ENCODE results near the gene ACTN3.

The ACTN3 gene

DNA sequence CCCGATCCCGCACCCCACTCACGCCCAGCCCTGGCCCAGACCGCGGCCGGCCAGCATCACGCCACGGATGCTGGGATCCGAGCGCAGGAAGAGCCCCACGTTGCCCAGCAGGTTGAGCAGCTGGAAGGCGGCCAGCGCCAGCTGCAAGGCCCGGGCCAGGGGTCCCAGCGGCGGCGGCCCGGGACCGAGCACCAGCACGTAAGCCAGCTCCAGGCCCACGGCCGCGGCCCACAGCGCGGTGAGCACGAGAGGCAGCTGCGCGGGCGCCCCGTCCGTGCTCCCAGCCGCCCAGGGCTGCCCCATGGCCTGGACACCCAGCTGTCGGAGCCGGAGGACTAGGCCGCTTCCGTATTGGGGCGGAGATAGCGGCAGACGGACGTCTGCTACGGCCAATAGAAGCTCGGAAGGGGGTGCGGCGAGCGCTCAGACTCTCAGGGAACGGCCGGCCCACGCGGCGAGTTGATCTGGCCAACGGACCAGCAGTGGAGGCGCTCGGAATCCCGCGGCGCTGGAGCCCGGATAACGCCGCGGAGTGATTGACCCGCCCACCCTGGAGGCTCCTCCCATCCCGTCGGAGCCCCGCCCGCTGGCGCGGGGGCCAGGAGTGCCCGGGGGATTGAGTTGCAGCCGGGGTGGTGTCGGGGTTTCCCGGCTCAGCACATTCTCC is 869 bp upstream of the ACTN3 start, which contains the start of gene ZDHHC24:
Gene ZDHHC24, minus strand, starts transcription at position 348 of the 667 bp plus-strand sequence. Its CDS starts 45 bp downstream, at position 303.
- peak; percentile 38 to 74 (median 59) for DNase-seq

DNA sequence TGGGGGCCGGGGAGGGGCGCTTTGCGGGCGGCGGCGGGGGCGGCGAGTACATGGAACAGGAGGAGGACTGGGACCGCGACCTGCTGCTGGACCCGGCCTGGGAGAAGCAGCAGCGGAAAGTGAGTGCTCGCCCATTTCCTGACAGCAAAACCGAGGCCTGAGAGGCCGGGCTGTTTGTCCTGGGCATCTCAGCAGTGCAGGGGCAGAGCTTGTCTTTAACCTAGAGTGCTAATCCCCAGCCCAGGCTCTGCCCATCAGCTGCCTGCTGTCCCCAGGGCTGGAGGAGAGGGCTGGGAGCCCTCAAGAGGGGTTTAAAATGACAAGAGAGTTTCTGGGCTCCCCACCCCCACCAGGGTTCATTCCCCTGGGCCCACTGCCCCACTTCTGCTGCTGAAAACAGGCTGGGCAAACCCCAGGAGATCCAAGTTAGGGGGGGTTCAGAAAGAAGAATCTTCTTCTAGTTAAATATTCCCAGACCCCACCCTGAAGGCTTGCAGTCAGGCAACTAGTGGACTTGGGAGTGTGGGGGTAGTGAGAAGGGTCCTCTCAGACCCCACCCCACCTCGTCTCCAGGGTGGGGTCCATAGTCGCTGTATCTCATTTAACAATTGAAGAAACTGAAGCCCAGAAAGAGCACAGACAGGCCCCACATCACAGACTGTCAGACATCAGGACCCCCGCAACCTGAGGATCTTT is 411 bp downstream of the ACTN3 start:
- DNase-seq: no peak

DNA sequence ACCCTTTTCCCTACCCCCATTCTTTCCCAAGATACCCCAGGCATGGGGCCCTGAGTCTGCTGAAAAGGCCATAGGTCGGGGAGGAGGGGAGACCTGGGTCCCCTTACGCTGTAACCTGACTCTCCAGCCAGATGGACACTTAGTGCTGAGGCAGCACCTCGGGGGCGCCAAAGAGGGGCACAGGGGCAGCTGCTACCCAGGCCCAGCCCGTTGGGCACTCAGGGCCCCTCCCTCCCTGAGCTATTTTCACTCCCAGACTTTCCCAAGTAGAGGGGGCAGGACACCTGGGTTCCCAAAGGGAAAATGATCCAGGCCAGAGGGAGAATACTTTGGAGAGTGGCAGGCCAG is 933 bp downstream of the ACTN3 start:
- no peak for DNase-seq

DNA sequence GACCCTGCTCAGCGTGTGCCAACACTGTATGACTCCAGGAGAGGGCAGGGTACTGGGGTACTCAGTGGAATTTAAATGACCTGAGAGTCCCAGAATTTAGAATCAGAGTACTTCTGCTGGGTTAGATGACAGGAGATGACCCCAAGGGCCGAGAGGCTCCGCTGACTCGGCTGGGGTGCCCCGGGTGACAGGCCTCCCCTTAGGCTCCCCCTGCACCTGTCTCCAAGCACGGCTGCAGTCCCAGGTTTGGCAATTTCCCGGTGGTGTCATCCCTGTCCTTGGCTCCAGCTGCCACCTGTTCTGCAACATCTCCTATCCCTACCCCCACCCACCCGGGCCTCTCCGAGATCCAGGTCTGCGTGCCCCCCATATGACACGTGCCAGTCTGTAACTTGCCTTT is 1.3 kb downstream of the ACTN3 start:
- DNase-seq: no peak

DNA sequence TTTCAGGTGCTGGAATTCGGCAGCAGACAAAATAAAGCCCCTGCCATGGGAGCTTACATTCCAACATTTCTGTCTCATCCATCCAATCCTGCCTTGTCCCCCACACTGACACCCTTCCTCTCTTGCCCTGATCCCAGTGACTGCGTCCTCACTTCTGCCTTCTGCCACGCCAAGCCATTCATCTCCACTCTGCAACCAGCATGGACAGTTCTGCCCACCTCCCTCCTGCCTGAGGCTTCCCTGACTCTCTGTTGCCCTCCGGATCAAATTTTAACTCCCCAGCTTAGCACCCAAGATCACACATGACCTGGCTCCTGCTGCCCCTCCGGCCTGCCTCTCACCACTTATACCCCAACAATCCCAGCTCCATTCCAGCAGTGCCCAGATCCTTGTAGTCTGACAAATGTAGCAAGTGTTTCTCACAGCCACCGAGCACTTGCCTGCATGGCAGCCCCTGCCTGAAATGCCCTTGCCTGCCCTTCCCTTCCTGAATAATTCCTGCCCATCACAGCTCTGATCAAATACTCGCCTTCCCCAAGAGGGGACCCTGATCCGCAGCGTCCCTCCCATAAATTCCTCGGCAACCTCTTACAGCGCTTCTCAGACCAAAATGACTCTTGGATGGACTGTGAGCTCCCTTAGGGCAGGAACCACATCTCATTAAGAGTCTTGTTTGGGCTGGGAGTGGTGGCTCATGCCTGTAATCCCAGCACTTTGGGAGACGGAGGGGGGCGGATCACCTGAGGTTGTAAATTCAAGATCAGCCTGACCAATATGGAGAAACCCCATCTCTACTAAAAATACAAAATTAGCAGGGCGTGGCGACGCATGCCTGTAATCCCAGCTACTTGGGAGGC is 2.3 kb downstream of the ACTN3 start:
- no peak for DNase-seq

DNA sequence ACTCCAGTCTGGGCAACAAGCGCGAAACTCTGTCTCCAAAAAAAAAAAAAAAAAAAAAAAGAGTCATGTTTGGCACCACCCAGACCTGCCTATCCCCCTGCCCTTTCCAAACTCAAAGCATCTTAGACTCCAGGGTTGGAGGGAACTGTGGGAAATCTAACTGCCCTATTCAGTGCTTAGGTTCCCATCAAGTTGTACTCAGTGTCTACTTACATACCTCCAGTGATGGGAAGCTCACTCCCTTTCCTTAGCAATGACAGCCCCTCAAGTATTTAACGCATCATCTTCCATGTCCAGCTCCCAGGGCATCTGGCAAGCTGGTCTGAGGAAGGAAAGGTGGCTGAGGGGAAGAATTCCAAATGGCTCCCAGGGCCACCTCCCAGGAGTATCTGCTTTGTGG is 3.0 kb downstream of the ACTN3 start:
- no peak for DNase-seq

DNA sequence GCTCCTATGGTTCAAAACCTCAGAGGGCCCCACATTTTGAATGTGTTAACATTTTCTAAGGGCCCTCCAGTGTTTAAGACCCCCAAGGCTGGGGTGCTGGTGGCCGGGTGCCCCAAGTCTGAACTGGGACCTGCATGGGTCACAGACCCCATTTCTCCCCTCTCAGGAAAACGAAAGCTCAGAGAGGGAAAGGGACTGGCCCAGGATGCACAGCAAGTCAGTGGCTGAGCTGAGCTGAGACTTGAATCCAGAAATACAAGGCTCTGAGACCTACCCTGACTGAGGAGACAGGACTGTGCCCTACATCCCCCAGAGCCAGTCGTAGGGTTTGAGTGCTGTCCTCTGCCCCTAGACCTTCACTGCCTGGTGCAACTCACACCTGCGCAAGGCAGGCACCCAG is 4.2 kb downstream of the ACTN3 start:
- no peak for DNase-seq

DNA sequence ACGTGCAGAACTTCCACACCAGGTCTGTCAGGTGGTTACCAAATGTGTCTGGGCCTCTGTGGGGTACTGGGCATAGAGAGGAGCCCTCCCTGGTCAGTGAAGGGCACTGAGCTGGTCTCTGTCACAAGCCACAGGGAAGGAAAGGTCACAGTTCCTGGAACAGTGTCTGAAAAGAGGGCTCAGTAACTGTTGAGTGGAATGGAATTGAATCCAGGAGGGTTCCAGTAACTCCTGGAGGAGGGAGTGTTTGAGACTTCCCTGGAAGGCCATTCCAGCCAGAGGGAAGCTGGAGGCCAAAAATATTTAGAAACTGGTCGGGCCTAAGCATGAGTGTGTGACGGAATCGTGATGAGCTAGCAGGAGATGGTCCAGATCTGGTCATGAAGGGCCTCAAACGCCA is 7.9 kb downstream of the ACTN3 start:
- no peak for DNase-seq

DNA sequence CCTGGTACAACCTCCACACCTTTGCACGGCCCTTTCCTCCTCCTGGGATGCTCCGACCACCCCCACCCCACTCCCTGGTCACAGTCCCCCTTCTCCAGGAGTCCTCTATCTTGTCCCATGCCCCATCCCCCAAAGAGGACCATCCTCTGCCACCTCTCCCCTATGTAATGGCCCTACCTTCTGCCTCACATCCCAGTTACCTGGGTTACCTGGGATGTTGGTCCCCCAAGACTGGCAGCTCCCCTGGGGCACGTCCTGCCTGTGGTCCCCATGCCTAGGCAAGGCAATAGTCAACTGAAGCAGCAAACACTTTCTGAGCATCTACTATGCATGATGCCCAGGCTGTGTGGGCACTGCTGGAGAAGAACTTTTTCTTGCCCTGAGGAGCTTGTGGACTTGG is 8.7 kb downstream of the ACTN3 start:
- DNase-seq: no peak

DNA sequence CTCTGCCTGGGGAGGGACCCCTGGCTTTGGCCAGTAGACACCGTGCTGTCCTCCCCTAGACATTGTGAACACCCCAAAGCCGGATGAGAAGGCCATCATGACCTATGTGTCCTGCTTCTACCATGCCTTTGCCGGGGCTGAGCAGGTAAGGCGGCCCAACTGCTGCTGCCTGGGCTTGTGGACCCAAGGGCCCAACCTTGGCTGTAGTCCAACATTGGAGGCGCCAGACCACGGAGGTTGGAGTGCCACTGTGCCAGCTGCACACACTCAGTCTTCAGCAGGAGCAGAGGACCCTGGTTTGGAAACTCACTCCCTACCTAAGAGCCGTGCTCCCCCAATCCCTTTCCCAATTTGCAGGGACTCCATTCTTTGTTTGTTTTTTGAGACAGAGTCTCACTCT is 9.4 kb downstream of the ACTN3 start:
- DNase-seq: no peak

DNA sequence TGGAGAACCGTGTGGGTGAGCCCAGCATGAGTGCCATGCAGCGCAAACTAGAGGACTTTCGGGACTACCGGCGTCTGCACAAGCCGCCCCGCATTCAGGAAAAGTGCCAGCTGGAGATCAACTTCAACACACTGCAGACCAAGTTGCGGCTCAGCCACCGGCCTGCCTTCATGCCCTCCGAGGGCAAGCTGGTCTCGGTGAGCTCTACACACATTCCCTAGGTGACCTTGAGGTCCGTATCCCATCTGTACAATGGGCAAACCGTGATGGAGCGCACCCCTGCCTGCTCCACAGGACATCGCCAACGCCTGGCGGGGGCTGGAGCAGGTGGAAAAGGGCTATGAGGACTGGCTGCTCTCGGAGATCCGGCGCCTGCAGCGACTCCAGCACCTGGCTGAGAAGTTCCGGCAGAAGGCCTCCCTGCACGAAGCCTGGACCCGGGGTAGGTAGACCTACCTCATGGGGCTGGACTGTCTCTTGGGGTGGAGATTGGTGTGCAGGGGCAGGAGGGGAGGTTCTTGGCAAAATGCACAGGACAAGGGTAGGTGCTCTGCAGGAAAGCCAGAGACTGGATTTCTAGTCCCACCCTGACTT is 11.1 kb downstream of the ACTN3 start:
- no peak for DNase-seq

DNA sequence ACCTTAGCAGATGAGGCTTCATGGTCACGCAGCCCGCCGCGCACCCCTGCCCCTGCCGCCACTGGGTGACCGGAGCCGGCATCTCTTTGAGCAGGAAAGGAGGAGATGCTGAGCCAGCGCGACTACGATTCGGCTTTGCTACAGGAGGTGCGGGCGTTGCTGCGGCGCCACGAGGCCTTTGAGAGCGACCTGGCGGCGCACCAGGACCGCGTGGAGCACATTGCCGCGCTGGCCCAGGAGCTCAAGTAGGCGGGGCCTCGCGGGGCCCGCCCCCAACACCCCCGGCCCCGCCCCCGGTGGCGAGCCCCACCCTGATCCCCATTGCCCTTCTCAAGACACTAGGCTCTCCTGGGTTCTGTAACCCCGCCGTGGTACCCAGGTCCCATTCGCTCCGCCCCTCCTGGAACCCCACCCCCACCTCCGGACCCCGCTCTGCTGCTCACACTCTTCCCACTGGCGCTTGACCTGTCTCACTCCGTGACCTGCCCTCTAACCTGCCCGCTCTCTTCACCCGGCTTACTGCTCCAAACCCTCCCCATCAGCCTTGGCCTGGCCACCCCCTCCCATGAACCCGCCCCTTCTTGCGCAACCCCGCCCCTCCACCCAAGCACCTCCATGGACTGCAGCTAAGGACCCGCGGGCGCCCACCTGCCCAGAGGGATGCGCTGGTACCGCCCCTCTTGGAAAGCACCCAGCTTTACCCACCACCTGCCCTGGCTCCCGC is 12.6 kb downstream of the ACTN3 start:
- DNase-seq: peak in 1 of 4 experiments; percentile 26

DNA sequence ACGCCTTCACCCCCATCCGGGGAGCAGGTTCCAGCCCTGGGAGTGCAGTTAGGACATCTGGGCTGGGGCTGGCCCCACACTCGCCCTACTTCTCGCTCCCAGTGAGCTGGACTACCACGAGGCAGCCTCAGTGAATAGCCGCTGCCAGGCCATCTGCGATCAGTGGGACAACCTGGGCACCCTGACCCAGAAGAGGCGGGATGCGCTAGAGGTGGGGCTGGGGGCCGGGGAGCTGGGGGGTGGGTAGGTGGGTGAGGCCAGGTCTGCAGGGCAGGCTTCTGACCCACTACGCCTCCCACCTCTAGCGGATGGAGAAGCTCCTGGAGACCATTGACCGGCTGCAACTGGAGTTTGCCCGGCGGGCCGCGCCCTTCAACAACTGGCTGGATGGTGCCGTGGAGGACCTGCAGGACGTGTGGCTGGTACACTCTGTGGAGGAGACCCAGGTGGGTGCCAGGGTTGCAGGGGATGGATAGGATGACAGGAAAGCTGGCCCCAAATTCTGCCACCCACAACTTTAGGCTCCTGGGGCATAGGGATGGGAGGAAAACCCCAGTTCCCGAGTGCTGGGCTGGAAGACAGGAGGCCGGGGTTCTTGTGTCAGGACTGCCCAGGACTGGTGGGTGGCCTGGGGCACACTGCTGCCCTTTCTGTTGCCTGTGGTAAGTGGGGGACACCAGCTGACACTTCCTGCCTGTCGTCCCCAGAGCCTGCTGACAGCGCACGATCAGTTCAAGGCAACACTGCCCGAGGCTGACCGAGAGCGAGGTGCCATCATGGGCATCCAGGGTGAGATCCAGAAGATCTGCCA is 13.4 kb downstream of the ACTN3 start:
- DNase-seq: no peak

DNA sequence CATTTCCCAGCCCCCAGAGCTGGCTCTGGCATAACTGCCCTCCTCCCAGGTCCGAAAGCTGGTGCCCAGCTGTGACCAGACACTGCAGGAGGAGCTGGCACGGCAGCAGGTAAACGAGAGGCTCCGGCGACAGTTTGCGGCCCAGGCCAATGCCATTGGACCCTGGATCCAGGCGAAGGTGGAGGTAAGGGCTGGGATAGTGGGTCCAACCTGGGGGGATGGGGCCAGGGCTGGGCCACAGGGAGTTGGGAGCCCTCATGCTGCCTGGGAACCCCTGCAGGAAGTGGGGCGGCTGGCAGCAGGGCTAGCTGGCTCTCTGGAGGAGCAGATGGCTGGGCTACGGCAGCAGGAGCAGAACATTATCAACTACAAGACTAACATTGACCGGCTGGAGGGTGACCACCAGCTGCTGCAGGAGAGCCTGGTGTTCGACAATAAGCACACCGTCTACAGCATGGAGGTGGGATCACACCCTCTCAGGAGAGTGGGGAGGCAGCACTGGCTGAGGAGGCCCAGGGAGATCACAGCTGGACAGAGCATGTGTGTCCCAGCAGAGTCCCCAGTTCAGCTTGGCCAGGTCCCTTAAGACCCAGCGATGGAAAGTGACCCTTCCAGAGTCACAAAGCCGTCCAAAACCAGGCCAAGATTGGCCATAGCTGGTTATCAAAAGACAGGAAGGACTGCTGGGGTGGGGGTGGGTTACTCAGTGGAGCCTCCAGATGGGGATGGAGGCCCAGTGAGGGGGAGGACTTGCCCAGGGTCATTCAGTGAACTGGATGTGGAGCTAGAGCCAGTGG is 14.7 kb downstream of the ACTN3 start:
- DNase-seq: no peak

DNA sequence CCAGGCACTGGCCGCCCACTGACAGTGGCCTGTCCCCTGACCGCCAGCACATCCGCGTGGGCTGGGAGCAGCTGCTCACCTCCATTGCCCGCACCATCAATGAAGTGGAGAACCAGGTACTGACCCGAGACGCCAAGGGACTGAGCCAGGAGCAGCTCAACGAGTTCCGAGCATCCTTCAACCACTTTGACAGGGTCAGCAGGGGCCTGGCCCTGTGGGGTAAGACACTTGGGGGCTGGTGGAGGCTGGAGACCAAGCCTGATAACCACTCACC is 15.2 kb downstream of the ACTN3 start:
- DNase-seq: no peak

DNA sequence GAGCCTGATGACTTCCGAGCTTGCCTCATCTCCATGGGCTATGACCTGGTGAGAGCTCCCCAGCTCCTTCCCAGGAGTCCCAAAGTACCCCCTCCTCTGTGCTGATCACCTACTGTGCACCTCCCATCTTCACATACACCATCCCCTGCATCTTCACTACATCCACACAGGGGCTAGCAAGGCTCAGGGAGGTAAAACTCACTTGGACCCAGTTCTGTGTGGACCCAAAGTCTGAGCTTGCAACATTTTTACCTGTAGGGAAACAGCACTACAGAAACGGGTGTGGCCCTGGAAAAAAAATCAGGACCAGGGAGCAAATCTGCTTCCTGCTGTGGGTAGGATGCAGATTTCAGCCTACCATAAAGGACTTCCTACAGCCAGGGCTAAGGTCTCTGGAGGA is 15.6 kb downstream of the ACTN3 start:
- DNase-seq: no peak

DNA sequence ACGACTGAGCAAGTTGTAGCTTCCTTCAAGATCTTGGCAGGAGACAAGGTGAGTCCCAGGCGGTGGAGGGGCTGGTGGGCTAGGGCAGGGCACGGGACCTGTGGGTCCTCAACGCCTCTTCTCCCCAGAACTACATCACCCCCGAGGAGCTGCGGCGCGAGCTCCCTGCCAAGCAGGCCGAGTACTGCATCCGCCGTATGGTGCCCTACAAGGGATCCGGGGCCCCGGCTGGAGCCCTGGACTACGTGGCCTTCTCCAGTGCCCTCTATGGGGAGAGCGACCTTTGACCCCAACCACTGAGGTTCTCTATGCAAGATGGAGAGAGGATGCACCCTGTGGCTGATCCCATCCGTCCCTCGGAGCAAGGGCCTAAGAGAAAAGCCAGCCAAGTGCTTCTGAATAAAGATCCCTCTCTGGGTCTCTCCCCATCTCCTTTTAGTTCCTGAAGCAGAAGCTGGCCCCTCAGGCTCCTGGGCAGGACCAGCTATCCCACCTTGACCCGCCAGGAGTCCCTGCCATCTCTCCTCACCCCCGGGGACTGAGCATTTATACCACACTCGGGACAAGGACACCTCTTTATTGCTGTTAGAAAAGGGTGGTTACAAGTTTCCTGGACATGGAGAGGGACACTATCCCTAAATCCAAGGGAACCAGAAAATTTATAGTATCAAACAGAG is 16.3 kb downstream of the ACTN3 start:
- no peak for DNase-seq

DNA sequence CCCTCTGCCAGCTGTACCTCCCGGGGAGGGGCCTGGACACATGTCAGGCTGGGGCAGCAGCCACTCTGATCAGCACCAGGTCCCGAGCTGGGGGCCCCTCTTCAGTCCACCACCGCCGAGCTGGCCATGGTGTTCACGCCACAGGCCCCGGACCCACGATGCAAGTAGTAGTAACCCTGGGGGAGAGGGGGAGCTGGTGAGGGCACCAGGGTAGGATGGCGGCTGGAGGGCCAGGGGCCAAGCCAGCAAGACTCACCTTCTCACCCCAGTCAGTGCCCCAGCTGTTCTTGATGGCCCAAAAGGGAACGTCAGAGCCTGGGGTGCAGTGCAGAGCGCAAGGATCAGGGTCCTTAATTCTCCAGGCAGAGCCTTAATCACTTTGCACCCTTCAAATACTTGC is 17.1 kb downstream of the ACTN3 start:
- no peak for DNase-seq

DNA sequence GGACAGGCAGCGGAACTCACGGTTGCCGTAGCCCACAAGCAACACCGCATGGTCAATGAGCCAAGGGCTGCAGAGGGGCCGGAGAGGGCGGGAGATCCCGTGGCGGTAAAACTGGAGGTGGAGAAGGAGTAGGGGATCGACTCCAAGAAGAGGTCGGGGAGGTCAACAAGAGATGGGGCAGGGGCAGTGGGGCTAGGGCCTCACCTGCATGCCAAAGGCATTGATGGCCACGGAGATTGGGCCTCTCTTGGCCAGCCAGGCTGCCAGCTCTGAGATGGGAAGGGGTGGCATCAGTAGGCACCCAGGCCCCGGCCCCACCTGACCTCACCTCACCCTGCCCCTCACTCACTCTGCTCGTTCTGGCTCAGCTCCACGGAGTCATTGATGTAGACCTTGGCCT is 17.8 kb downstream of the ACTN3 start:
- no peak for DNase-seq

DNA sequence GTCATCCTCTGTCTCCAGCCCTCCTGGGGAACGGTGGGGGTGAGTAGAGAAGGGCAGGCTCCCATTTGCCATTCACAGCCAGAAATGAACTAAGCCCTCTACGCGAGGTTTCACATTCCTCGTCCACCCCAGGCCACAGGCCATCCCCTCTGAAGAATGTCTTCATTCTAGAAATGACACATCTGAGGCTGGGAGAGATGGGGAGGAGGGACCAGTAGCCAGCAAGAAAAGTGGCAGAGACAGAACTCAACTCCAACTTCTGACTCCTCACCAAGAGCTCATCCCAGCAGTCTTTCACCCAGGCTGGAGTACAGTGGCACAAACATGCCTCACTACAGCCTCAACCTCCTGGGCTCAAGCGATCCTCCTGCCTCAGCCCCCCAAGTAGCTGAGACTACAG is 18.3 kb downstream of the ACTN3 start:
- DNase-seq: no peak

DNA sequence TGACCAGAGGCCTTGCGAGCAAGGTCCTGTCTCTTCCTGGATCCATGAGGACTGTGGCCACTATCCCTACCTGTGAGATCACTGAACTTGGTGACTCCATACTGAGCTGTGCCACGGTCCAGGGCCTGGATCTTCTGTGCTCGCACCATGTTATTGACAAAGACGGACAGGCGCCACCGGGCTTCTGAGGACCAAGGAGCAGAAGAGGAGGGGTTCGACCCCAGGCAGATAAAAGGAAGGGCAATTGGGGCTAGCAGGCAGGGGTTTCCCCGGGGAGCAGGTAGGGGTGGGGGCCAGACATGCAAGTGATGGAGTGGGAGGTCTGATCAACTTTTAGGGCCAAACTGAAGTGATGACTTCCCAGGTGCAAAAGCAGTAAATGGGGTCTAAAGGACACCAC is 19.5 kb downstream of the ACTN3 start:
- DNase-seq: no peak

Data from activated naive CD4-positive, alpha-beta T cell (primary cell).